Astrocyte (in vitro differentiated cells and primary cell): ENCODE data around the gene ZNF708. TPM values are rescaled to one million over a fixed set of nuclear protein-coding genes. Genes with fewer than 3 reads are reported as not detected.

Experiments used
- DNase-seq: peaks from one replicate; pipeline ENCODE4 v3.0.0-alpha.2; 2010; ENCODE audit warnings: low read depth
- FAIRE-seq: peaks from 2 replicates; lab custom pipeline; 2011; peaks lifted over from hg19 to GRCh38; lab: Jason Lieb, UNC
- H2AFZ ChIP-seq: 2 replicates; pipeline ENCODE4 v1.6.0; 2012; ENCODE audit warnings: low read depth, low read length, inconsistent platforms
- H3K27ac ChIP-seq: 2 replicates; pipeline ENCODE4 v1.5.1; 2011; ENCODE audit warnings: low read depth, low read length, inconsistent platforms
- H3K27me3 ChIP-seq: 2 replicates; pipeline ENCODE4 v1.6.0; 2011; ENCODE audit warnings: low read length, inconsistent platforms; ENCODE audit not compliant: insufficient read depth
- H3K36me3 ChIP-seq: 2 replicates; pipeline ENCODE4 v1.5.1; 2011; ENCODE audit warnings: low read length, inconsistent platforms; ENCODE audit not compliant: insufficient read depth
- H3K4me1 ChIP-seq: 2 replicates; pipeline ENCODE4 v1.5.1; 2011; ENCODE audit warnings: low read length, inconsistent platforms; ENCODE audit not compliant: insufficient read depth
- H3K4me2 ChIP-seq: 2 replicates; pipeline ENCODE4 v1.6.0; 2012; ENCODE audit warnings: low read length, inconsistent platforms
- H3K4me3 ChIP-seq: 2 replicates; pipeline ENCODE4 v1.5.1; 2011; ENCODE audit warnings: low read depth, mild to moderate bottlenecking, low read length, inconsistent platforms; ENCODE audit not compliant: insufficient read depth
- H3K79me2 ChIP-seq: 2 replicates; pipeline ENCODE4 v1.6.0; 2012; ENCODE audit warnings: mild to moderate bottlenecking, low read length, inconsistent platforms; ENCODE audit not compliant: insufficient read depth
- H3K9ac ChIP-seq: 2 replicates; pipeline ENCODE4 v1.6.0; 2012; ENCODE audit warnings: mild to moderate bottlenecking, low read length, inconsistent platforms
- H3K9me3 ChIP-seq: 2 replicates; pipeline ENCODE4 v1.5.1; 2012; ENCODE audit warnings: low read depth, mild to moderate bottlenecking, low read length, inconsistent platforms; ENCODE audit not compliant: insufficient read depth
- H4K20me1 ChIP-seq: 2 replicates; pipeline ENCODE4 v1.6.0; 2012; ENCODE audit warnings: low read length, inconsistent platforms; ENCODE audit not compliant: insufficient read depth
- H3K27ac Mint-ChIP-seq: one replicate; pipeline ENCODE4 v1.8.0; 2021; ENCODE audit warnings: mild to moderate bottlenecking, mixed read lengths; ENCODE audit not compliant: unreplicated experiment
- H3K27me3 Mint-ChIP-seq: one replicate; pipeline ENCODE4 v1.8.0; 2021; ENCODE audit warnings: low read depth, mixed read lengths; ENCODE audit not compliant: unreplicated experiment
- H3K36me3 Mint-ChIP-seq: one replicate; pipeline ENCODE4 v1.8.0; 2021; ENCODE audit warnings: low read depth, mixed read lengths; ENCODE audit not compliant: unreplicated experiment
- H3K4me1 Mint-ChIP-seq: one replicate; pipeline ENCODE4 v1.8.0; 2021; ENCODE audit warnings: low read depth, mixed read lengths; ENCODE audit not compliant: unreplicated experiment
- H3K4me3 Mint-ChIP-seq: one replicate; pipeline ENCODE4 v1.8.0; 2021; ENCODE audit warnings: mild to moderate bottlenecking, moderate library complexity, mixed read lengths; ENCODE audit not compliant: unreplicated experiment
- H3K9me3 Mint-ChIP-seq: one replicate; pipeline ENCODE4 v1.8.0; 2021; ENCODE audit warnings: mild to moderate bottlenecking, mixed read lengths; ENCODE audit not compliant: unreplicated experiment
- EZH2 ChIP-seq: IDR thresholded peaks from 2 replicates; pipeline ENCODE4 v1.6.1; 2012; ENCODE audit warnings: mild to moderate bottlenecking, low read length, inconsistent platforms; ENCODE audit not compliant: insufficient read depth
- total RNA-seq: library from RNA; stranded (reverse); gene quantifications from 2 replicates; pipeline ENCODE4 v1.2.1, GENCODE V29; 2021
- TF ChIP-seq, protein P1 (sequence below): IDR thresholded peaks from 2 replicates; pipeline ENCODE4 v1.5.1; 2011; ENCODE audit warnings: low read depth, mild to moderate bottlenecking, inconsistent platforms, low read length, moderate library complexity; ENCODE audit not compliant: insufficient read depth

ZNF708 gene
- total RNA-seq, 1 donor from 2014 or later = 20.0 TPM

DNA sequence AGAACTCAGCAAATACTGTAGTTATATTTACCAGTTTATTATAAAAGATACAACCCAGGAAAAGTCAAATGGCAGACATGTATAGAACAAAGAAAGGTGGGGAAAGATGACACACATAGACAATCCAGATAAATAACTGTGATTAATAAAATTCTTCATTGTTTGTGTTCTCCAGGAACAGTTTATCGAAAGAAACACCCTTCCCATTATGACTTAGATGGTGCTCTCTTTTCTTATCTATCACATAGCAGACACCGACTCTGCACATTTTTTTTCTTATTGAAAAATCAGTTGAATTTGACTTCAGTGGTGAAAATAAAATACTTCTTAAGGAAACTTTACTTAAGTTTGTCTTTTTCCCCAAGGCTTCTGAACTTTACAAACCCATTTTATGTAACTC is 6.2 kb downstream of the ZNF708 start:
- H2AFZ ChIP-seq = no peak overlapping the region
- no peak overlapping the region for H3K4me2 ChIP-seq
- H3K79me2 ChIP-seq = peaks cover 96% of the 10 kb centered on the region
- TF ChIP-seq, protein P1, sequence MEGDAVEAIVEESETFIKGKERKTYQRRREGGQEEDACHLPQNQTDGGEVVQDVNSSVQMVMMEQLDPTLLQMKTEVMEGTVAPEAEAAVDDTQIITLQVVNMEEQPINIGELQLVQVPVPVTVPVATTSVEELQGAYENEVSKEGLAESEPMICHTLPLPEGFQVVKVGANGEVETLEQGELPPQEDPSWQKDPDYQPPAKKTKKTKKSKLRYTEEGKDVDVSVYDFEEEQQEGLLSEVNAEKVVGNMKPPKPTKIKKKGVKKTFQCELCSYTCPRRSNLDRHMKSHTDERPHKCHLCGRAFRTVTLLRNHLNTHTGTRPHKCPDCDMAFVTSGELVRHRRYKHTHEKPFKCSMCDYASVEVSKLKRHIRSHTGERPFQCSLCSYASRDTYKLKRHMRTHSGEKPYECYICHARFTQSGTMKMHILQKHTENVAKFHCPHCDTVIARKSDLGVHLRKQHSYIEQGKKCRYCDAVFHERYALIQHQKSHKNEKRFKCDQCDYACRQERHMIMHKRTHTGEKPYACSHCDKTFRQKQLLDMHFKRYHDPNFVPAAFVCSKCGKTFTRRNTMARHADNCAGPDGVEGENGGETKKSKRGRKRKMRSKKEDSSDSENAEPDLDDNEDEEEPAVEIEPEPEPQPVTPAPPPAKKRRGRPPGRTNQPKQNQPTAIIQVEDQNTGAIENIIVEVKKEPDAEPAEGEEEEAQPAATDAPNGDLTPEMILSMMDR = no peak
- TF ChIP-seq EZH2 = no peak
- Mint-ChIP-seq H3K4me3 (no peak overlapping the region), H3K4me1 (peaks cover 31% of the 10 kb centered on the region), H3K9me3 (peaks cover 12% of the 10 kb centered on the region), H3K27me3 (no peaks in the 10 kb centered on the region), H3K36me3 (peaks cover 28% of the 10 kb centered on the region), H3K27ac (peak overlapping the region; percentile 84)
- H3K4me3 ChIP-seq = no peak overlapping the region
- peak overlapping the region; percentile 11 for H3K27ac ChIP-seq
- H3K9ac ChIP-seq = no peak overlapping the region
- FAIRE-seq (no peak), DNase-seq (no peak)
- peaks cover 23% of the 10 kb centered on the region for H4K20me1 ChIP-seq
- H3K4me1 ChIP-seq = no peaks in the 10 kb centered on the region
- no peaks in the 10 kb centered on the region for H3K27me3 ChIP-seq
- H3K9me3 ChIP-seq = peaks cover 5% of the 10 kb centered on the region
- H3K36me3 ChIP-seq = peaks cover 2% of the 10 kb centered on the region

DNA sequence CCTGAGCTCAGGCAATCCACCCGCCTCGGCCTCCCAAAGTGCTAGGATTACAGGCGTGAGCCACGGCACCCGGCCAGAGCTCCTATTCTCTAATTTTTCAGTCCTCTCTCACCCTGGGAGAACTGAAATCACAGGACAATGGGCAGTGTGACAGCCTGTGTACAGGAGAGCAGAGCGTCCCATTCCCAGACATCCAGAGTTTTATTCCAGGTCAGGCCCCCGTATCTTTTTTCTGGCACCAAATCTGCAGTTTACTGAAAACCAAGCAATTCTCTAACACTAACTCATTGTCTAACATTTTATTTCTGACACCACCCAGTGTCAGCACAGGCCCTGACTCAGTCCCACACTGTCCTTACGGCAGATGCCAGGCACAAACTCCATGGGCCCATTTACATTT is 6.7 kb downstream of the ZNF708 start:
- Histone ChIP-seq H3K9me3 (peaks cover 5% of the 10 kb centered on the region), H4K20me1 (peaks cover 28% of the 10 kb centered on the region), H3K4me3 (no peak overlapping the region), H3K36me3 (peaks cover 2% of the 10 kb centered on the region), H3K79me2 (peaks cover 96% of the 10 kb centered on the region), H3K27ac (peak overlapping the region; percentile 11), H3K4me2 (no peak overlapping the region), H2AFZ (no peak overlapping the region), H3K4me1 (no peaks in the 10 kb centered on the region), H3K9ac (no peak overlapping the region), H3K27me3 (no peaks in the 10 kb centered on the region)
- peaks cover 12% of the 10 kb centered on the region for H3K9me3 Mint-ChIP-seq
- TF ChIP-seq, protein P1 = no peak
- no peak for TF ChIP-seq EZH2
- H3K36me3 Mint-ChIP-seq = peaks cover 27% of the 10 kb centered on the region
- FAIRE-seq (no peak), DNase-seq (peak; percentile 66)
- peak overlapping the region; percentile 84 for H3K27ac Mint-ChIP-seq
- peaks cover 28% of the 10 kb centered on the region for H3K4me1 Mint-ChIP-seq
- H3K27me3 Mint-ChIP-seq = no peaks in the 10 kb centered on the region
- no peak overlapping the region for H3K4me3 Mint-ChIP-seq

DNA sequence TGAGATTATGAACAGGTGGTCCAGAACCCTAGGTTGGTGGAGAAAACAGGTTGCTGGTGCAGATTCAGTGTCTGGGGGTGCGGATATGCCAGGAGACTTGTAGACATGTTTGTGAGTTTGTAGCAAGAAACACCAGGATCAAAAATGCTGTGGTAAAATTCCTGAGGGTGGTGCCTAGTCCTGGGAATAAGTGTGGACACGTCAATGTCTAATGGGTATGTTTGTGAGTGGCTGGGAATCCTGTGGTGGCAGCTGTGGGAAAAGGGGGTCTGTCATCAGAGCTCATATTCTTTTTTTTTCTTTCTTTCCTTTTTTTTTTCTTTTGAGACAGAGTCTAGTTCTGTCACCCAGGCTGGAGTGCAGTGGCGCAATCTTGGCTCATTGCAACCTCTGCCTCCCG is 7.2 kb downstream of the ZNF708 start:
- no peak overlapping the region for H3K4me2 ChIP-seq
- no peak overlapping the region for H3K4me3 ChIP-seq
- Mint-ChIP-seq H3K36me3 (peaks cover 26% of the 10 kb centered on the region), H3K4me3 (peak overlapping the region; percentile 66), H3K4me1 (peaks cover 28% of the 10 kb centered on the region), H3K27me3 (no peaks in the 10 kb centered on the region), H3K27ac (peak overlapping the region; percentile 84), H3K9me3 (peaks cover 12% of the 10 kb centered on the region)
- FAIRE-seq = no peak
- DNase-seq = peak; percentile 75
- no peaks in the 10 kb centered on the region for H3K4me1 ChIP-seq
- H4K20me1 ChIP-seq = peaks cover 28% of the 10 kb centered on the region
- H3K27me3 ChIP-seq = no peaks in the 10 kb centered on the region
- H3K27ac ChIP-seq = peak overlapping the region; percentile 26
- no peak for TF ChIP-seq EZH2
- TF ChIP-seq, protein P1 = no peak
- H3K36me3 ChIP-seq = peaks cover 4% of the 10 kb centered on the region
- H2AFZ ChIP-seq = no peak overlapping the region
- H3K9me3 ChIP-seq = peaks cover 5% of the 10 kb centered on the region
- H3K9ac ChIP-seq = no peak overlapping the region
- peaks cover 97% of the 10 kb centered on the region for H3K79me2 ChIP-seq
